GF-D8 (cell line): ENCODE data around the gene ZNHIT6.
"Not testable (repeated sequence)": the region's sequence is repeated elsewhere in the genome, so short reads cannot be mapped to it uniquely, and the experiment has no call there.

Experiments used
- DNase-seq: peaks from one replicate; lab custom pipeline; 2025; lab: John Stamatoyannopoulos, UW

The ZNHIT6 gene, protein sequence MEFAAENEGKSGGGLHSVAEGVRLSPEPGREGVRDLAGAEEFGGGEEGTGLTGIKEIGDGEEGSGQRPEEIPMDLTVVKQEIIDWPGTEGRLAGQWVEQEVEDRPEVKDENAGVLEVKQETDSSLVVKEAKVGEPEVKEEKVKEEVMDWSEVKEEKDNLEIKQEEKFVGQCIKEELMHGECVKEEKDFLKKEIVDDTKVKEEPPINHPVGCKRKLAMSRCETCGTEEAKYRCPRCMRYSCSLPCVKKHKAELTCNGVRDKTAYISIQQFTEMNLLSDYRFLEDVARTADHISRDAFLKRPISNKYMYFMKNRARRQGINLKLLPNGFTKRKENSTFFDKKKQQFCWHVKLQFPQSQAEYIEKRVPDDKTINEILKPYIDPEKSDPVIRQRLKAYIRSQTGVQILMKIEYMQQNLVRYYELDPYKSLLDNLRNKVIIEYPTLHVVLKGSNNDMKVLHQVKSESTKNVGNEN

GRCh38 chr1:85707990-85708828 lies at the start of gene ZNHIT6:
Gene ZNHIT6 (minus strand): TSS chr1:85708433. CDS start chr1:85708284, 149 bp downstream.
- peak; percentile 85 for DNase-seq

- DNase-seq: no peak
These were observed 48.6 kb upstream of the ZNHIT6 start for GRCh38 chr1:85756864-85757263.

DNA sequence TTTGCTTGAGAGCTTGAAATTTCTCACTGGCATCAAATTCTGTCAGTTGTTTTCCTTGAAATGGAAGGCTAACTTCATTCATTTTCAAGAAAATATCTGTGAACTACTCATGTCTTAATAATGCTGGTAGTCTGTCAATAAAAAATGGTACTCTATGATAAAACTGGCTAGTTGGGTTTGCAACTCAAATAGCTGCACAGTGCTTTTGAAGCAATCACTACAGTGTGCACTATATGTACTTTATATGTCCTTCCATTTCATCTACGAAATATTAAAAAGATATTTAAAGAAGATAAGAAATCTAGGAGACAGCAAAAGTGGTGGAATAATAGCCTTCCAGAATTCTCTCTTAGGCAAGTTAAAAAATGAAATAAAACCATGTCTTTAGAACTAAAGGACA lies 39.9 kb upstream of the ZNHIT6 start:
- DNase-seq: no peak

GRCh38 chr1:85746777-85747176 lies 38.5 kb upstream of the ZNHIT6 start:
- DNase-seq: no peak

DNA sequence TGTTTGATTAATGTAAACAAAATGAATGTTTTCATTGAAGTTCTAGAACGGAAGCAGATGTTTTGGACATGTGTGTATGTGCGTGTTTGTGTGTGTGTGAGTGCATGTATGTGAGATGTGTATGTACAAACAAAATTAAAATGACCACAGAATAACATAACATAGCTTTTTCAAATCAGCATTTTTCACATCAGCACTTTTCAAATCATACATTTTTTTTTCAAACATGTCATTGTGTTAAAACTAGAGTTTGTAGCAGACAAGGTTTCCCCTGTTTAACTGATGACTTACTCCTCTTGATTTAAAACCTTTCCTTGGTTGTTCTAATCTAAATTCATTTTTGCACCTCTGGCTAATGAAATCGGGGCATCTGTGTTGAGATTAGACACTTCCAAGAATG lies 35.6 kb upstream of the ZNHIT6 start:
- no peak for DNase-seq

DNA sequence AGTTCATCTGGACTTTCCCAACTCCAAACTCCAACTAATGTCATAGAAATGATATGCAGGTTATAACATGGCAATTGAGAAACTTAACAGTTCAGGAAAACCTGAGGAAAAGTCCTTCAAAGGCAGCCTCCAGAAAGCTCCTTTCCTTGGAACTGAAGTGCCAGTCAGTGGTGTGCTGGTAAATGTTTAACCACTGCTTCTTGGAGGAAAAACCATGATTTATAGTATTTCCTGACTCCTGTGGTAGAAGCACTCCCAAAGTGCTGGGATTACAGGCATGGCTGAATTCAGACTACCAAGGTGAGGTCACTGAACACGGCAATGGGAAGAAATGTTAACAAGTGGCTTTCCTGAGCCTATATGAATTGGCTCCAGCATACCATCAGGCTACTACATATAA lies 26.7 kb upstream of the ZNHIT6 start:
- DNase-seq: no peak

DNA sequence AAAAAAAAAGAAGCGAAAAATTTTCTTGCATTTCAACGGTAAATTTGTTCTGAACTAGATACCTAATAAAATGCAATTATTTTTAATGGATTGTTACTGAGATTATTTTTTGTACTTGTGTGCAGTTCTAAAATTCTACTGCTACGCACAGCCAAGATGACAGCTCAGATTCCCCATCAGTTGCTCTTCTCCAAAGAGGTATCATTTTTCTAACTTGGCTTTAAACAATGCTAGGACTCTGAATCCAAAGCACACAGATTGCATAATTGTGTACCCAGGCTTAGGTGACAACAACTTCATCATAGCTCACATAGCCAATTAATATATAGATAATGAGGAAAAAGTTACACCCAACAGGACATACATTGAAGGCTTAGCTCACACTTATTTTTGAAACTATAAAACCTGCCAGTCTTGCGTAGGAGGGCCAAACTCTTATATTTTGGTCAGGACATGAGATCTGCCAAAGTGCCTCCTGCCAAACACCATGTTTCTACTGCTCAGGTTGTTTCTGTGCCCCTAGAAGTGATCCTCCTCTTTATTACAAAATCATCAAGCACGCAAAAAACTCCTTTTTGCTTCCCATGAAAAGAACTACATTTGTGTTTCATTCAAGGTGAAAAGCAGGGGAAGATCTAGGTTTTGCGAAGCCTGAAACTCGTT lies 10.6 kb upstream of the ZNHIT6 start:
- DNase-seq: no peak

- DNase-seq: not testable (repeated sequence)
These were observed 6.3 kb upstream of the ZNHIT6 start for GRCh38 chr1:85714418-85715114.

GRCh38 chr1:85708829-85709227 lies 595 bp upstream of the ZNHIT6 start:
- no peak for DNase-seq

- no peak for DNase-seq
These were observed 805 bp downstream of the ZNHIT6 start for GRCh38 chr1:85707267-85707989.

DNA sequence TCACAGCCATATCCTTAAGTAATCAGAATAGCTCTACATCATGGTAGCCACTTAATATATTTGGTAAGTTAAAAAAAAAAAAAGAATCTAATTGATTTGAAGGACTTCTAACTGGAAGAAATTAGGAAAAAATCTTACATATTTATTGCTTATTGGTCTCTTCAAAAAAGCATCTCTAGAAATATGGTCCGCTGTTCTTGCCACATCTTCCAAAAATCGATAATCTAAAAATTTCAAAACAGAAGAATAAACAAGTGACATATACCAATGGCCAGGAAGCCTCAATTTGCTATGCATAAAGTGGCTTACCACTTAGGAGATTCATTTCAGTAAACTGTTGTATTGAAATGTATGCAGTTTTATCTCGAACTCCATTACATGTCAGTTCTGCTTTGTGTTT lies 2.3 kb downstream of the ZNHIT6 start:
- DNase-seq: no peak

- no peak for DNase-seq
These were observed 7.8 kb downstream of the ZNHIT6 start for GRCh38 chr1:85700422-85700821.

DNA sequence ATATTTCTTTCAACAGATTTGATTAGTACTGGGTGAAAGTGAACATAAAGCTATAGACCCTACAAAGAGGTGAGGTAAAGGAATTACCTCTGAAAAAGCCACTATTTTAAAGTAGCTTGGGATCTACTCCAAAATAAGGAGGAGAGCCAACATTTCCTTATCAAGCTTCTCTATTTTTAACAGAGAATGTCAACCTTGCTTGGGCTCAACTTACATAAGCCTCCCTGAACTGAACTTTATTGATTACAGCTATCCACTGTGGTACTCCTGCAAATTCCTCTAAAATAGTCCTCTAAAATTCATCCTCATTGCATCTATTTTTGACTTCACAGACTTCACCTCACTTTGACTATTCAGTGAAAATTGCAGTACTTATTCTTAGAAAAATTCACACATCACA lies 10.3 kb downstream of the ZNHIT6 start:
- no peak for DNase-seq

- DNase-seq: no peak
These were observed 15.4 kb downstream of the ZNHIT6 start for GRCh38 chr1:85692730-85693314.

DNA sequence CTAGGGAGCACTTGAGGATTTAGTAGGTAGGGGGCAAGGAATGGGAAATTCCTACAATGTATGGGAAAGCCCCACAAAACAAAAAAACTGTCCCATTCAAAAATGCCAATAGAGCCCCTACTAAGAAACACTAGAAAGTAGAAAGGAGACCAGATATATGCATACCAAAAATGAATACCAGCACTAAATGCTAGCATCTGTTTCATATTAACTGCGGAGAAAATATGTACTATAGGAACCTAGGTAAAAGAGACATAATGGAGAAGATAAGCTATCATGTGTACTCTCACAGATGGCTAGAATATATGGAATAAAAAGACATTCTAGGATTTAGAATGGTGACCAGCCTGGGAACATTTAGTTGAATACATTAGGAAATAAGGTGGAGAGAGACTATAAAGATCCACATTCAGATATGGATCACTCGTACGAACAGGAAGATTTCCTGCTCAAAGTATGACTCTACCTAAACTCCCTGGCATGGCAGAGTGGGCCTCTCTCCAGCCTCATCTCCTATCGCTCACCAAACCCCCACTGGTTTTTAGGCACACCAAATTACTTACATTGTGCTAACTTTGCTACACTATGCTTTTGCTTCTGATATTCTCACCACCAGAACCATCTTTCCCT lies 18.3 kb downstream of the ZNHIT6 start:
- DNase-seq: no peak

DNA sequence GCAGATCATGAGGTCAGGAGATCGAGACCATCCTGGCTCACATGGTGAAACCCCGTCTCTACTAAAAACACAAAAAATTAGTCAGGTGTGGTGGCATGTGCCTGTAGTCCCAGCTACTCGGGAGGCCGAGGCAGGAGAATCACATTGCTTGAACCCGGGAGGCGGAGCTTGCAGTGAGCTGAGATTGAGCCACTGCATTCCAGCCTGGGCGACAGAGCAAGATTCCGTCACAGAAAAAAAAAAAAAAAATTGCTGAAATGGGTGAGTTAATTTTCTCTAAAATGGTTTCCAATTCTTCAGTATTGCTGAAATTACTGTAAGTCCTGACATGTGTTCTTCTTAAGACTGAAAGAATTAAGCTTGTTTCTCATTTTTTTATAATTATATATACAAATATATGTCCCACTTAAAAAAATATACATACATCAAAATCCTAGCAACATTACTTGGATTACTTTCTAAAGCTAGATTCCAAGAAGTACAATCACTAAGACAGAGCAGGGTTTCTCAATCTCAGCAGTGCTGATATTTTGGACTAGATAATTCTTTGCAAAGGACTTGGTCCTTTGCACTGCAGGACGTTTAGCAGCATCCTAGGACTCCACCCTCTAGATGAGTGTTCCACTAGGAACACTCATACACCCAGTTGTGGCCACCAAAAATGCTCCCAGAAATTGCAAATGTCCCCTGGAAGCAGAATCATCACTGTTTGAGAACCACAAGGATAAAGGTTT lies 24.8 kb downstream of the ZNHIT6 start:
- DNase-seq: no peak

- no peak for DNase-seq
These were observed 27.1 kb downstream of the ZNHIT6 start for GRCh38 chr1:85681087-85681486.

GRCh38 chr1:85678193-85678592 lies 30.0 kb downstream of the ZNHIT6 start:
- DNase-seq: no peak

- no peak for DNase-seq
These were observed 30.6 kb downstream of the ZNHIT6 start for GRCh38 chr1:85677656-85678055.
